GM18870 (cell line): Measurements from ENCODE around the gene AEN.
"Not testable (repeated sequence)": the region's sequence is repeated elsewhere in the genome, so short reads cannot be mapped to it uniquely, and the experiment has no call there.

Experiments used
- ATAC-seq: cut with Tn5 transposase; IDR thresholded peaks from one replicate; pipeline ENCODE4 v1.9.1; 2021; ENCODE audit warnings: moderate library complexity; ENCODE audit not compliant: unreplicated experiment

AEN gene

GRCh38 chr15:88630798-88631463 lies 9.8 kb downstream of the AEN start:
- no peak for ATAC-seq

GRCh38 chr15:88631464-88632028 lies 10.4 kb downstream of the AEN start:
- ATAC-seq, result no peak

- ATAC-seq, result not testable (repeated sequence)
These were observed 11.7 kb downstream of the AEN start for GRCh38 chr15:88632797-88633196.

GRCh38 chr15:88634449-88634848 lies 13.3 kb downstream of the AEN start:
- ATAC-seq, result no peak

- ATAC-seq, result peak; percentile 37
These were observed 14.2 kb downstream of the AEN start for GRCh38 chr15:88635318-88635717.

- no peak for ATAC-seq
These were observed 14.9 kb downstream of the AEN start for GRCh38 chr15:88636050-88636449.

GRCh38 chr15:88636654-88637053 lies 15.5 kb downstream of the AEN start:
- ATAC-seq, result no peak

GRCh38 chr15:88637436-88637835 lies 16.3 kb downstream of the AEN start:
- no peak for ATAC-seq

GRCh38 chr15:88637841-88638625 lies 16.9 kb downstream of the AEN start:
- ATAC-seq, result no peak

GRCh38 chr15:88638626-88639372 lies 17.7 kb downstream of the AEN start, which contains the start of gene ISG20:
Gene ISG20, plus strand, starts transcription at chr15:88639016. Its CDS starts 351 bp downstream, at chr15:88639367.
- ATAC-seq, result peak; percentile 66

GRCh38 chr15:88641959-88642452 lies 20.9 kb downstream of the AEN start:
- ATAC-seq, result no peak

GRCh38 chr15:88642514-88642913 lies 21.4 kb downstream of the AEN start:
- ATAC-seq, result not testable (repeated sequence)

- ATAC-seq, result no peak
These were observed 23.6 kb downstream of the AEN start for GRCh38 chr15:88644741-88645140.

GRCh38 chr15:88645171-88646087 lies 24.3 kb downstream of the AEN start:
- no peak for ATAC-seq

GRCh38 chr15:88646088-88646405 lies 24.9 kb downstream of the AEN start:
- no peak for ATAC-seq

GRCh38 chr15:88646951-88647350 lies 25.8 kb downstream of the AEN start:
- no peak for ATAC-seq

- ATAC-seq, result no peak
These were observed 26.4 kb downstream of the AEN start for GRCh38 chr15:88647351-88648105.

- ATAC-seq, result no peak
These were observed 27.4 kb downstream of the AEN start for GRCh38 chr15:88648357-88649214.
